Left cardiac atrium (tissue), 4 donors: ENCODE data around the gene SLC7A4. TPM values are rescaled to one million over a fixed set of nuclear protein-coding genes. Genes with fewer than 3 reads are reported as not detected.

Experiments used
- ATAC-seq, 2 donors: fragments of 200-7000 bp; cut with Tn5 transposase; one replicate each; pipeline ENCODE4 v1.9.1; 2020; ENCODE audit warnings: mild to moderate bottlenecking in 2 of 2, moderate library complexity in 2 of 2
- DNase-seq: peaks from one replicate; pipeline ENCODE4 v3.0.0-alpha.2; 2020
- intact Hi-C, 2 donors: fragments of 100-400 bp; cut with DNase I; formaldehyde crosslinking; loops; one replicate each; pipeline versions ENCODE4 v1.14.1 to v1.15.1; 2022 to 2023
- total RNA-seq, 2 donors: library from RNA; stranded (reverse); fragmentation: NEBNext Ultra II Directional; extraction: Animal tissue kit (Norgen Biotek cat#: 25700); gene quantifications; one replicate each; pipeline ENCODE4 v1.2.1, GENCODE V29; 2021
- donor health status: DM: no; HTN: yes; CAD: no.
- donor health status: DM: no; HTN: yes; CAD: no; lungs with severe emphysema.
- donor health status: DM: yes; HTN: yes; CAD: no.
- donor health status: Dilated cardiomyopathy.

The SLC7A4 gene
- total RNA-seq, 2 donors from 2014 or later: 0.47 to 0.68 TPM

- peak; percentile 40 for DNase-seq
- ATAC-seq: peak; percentile 21 to 75
- intact Hi-C loops: no loop called here
Measured at GRCh38 chr22:21026783-21027692, 5.3 kb downstream of the SLC7A4 start.

GRCh38 chr22:21025763-21026755, 6.3 kb downstream of the SLC7A4 start:
- DNase-seq (no peak), ATAC-seq (no peak)
- intact Hi-C loops: no loop called here

- intact Hi-C loops: no loop called here
- DNase-seq (no peak), ATAC-seq (no peak)
Measured at GRCh38 chr22:21025266-21025665, 7.1 kb downstream of the SLC7A4 start.

- no peak for DNase-seq
- intact Hi-C loops: no loop called here
- ATAC-seq: no peak
Measured at GRCh38 chr22:21022955-21023614, 9.3 kb downstream of the SLC7A4 start.

- DNase-seq: no peak
- no peak for ATAC-seq
- intact Hi-C loops: no loop called here
Measured at GRCh38 chr22:21022507-21022906, 9.9 kb downstream of the SLC7A4 start.

GRCh38 chr22:21020802-21021429, 11.4 kb downstream of the SLC7A4 start:
- DNase-seq (no peak), ATAC-seq (no peak)
- intact Hi-C loops: no loop called here

- DNase-seq: no peak
- intact Hi-C loops: no loop called here
- ATAC-seq: no peak
Measured at GRCh38 chr22:21018314-21018713, 14.0 kb downstream of the SLC7A4 start.

- DNase-seq (no peak), ATAC-seq (no peak)
- intact Hi-C loops: no loop called here
Measured at GRCh38 chr22:21016644-21017420, 15.5 kb downstream of the SLC7A4 start.

GRCh38 chr22:21015466-21016006, 16.8 kb downstream of the SLC7A4 start:
- DNase-seq: no peak
- intact Hi-C loops: no loop called here
- no peak for ATAC-seq

GRCh38 chr22:21014726-21015465, 17.5 kb downstream of the SLC7A4 start, which contains the start of gene P2RX6:
Gene P2RX6, plus strand, starts transcription at chr22:21015165. Its CDS starts 10 bp downstream, at chr22:21015175.
- DNase-seq (peak; percentile 65), ATAC-seq (peak; percentile 70 to 80)
- intact Hi-C loops: no loop called here

GRCh38 chr22:21014202-21014725, 18.1 kb downstream of the SLC7A4 start:
- intact Hi-C loops: no loop called here
- DNase-seq: peak; percentile 94
- ATAC-seq: peak; percentile 93 to 95

GRCh38 chr22:21013657-21014201, 18.6 kb downstream of the SLC7A4 start:
- no peak for ATAC-seq
- intact Hi-C loops: no loop called here
- no peak for DNase-seq

GRCh38 chr22:21012446-21013407, 19.6 kb downstream of the SLC7A4 start:
- DNase-seq: no peak
- intact Hi-C loops: no loop called here
- ATAC-seq: no peak

- intact Hi-C loops: no loop called here
- no peak for DNase-seq
- ATAC-seq: no peak
Measured at GRCh38 chr22:21010426-21011113, 21.8 kb downstream of the SLC7A4 start.
